Measurements from ENCODE around the gene OR52A1.
"Not testable (repeated sequence)": the region's sequence is repeated elsewhere in the genome, so short reads cannot be mapped to it uniquely, and the experiment has no call there.

OR52A1 gene

GRCh38 chr11:5161045-5161444 is 6.5 kb upstream of the OR52A1 start:
- H3K36me3 Mint-ChIP-seq (ENCODE audit: insufficient read depth); H3K9me3 Mint-ChIP-seq; H3K4me1 Mint-ChIP-seq (ENCODE audit: low read depth in 2 of 2); H3K27ac Mint-ChIP-seq; H3K4me3 Mint-ChIP-seq; ATAC-seq (replicated peaks); DNase-seq: not testable (repeated sequence)
- H3K27me3 Mint-ChIP-seq = peaks cover 14 to 29% of the 10 kb centered on the region in 2 donors

GRCh38 chr11:5160217-5160616 is 5.7 kb upstream of the OR52A1 start:
- not testable (repeated sequence) for H3K36me3 Mint-ChIP-seq (ENCODE audit: insufficient read depth); ATAC-seq (replicated peaks); H3K27ac Mint-ChIP-seq; H3K9me3 Mint-ChIP-seq; DNase-seq; H3K4me3 Mint-ChIP-seq; H3K4me1 Mint-ChIP-seq (ENCODE audit: low read depth in 2 of 2)
- peaks cover 10 to 25% of the 10 kb centered on the region in 2 donors for H3K27me3 Mint-ChIP-seq

DNA sequence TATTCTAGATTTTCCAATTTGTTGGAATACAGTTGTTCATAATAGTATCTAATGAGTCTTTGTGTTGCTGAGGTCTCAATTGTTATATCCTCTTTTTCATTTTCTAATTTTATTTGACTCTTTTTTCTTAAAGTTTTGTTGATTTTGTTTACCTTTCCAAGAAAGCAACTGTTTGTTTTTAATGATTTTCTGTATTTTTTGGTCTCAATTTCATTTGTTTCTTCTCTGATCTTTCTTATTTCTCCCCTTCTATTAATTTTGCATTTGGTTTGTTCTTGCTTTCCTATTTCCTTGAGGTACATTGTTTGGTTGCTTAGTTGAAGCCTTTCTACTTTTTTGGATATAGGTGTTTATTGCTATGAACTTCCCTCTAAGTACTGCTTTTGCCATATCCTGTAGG is 5.2 kb upstream of the OR52A1 start:
- ATAC-seq (replicated peaks) = no peak
- Mint-ChIP-seq H3K27ac (no peak overlapping the region), H3K4me3 (no peak overlapping the region), H3K36me3 (ENCODE audit: insufficient read depth) (no peaks in the 10 kb centered on the region), H3K9me3 (peaks cover 6 to 7% of the 10 kb centered on the region in 2 donors), H3K27me3 (peaks cover 6 to 21% of the 10 kb centered on the region in 2 donors), H3K4me1 (ENCODE audit: low read depth in 2 of 2) (no peaks in the 10 kb centered on the region)
- DNase-seq = no peak

- H3K9me3 Mint-ChIP-seq = no peaks in the 10 kb centered on the region
- DNase-seq (no peak), ATAC-seq (replicated peaks) (no peak)
- no peaks in the 10 kb centered on the region for H3K27me3 Mint-ChIP-seq
- H3K4me1 Mint-ChIP-seq (ENCODE audit: low read depth in 2 of 2) = no peaks in the 10 kb centered on the region
- H3K36me3 Mint-ChIP-seq (ENCODE audit: insufficient read depth) = no peaks in the 10 kb centered on the region
- H3K4me3 Mint-ChIP-seq = no peak overlapping the region
- H3K27ac Mint-ChIP-seq = no peak overlapping the region
Measured at GRCh38 chr11:5153574-5154431, 754 bp downstream of the OR52A1 start.

DNA sequence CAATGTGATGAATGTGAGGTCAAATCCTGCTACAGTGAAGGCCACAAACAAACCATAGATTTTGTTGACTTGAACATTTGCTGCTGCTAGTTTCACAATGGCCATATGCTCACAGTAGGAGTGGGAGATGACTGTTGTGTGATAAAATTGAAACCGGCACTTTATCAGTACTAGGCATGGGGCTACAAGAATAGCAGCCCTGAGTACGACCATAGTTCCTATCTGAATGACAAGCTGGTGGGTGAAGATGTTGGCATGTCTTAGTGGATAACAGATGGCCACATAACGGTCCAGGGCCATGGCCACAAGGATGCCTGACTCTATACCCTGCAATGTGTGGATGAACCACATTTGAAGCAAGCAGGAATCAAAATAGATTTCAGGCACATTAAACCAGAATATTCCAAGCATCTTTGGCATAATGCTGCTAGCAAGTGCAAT is 2.8 kb downstream of the OR52A1 start:
- Mint-ChIP-seq H3K36me3 (ENCODE audit: insufficient read depth) (no peaks in the 10 kb centered on the region), H3K27me3 (no peaks in the 10 kb centered on the region), H3K4me3 (no peak overlapping the region), H3K27ac (no peak overlapping the region), H3K4me1 (ENCODE audit: low read depth in 2 of 2) (no peaks in the 10 kb centered on the region), H3K9me3 (no peaks in the 10 kb centered on the region)
- no peak for ATAC-seq (replicated peaks)
- no peak for DNase-seq

GRCh38 chr11:5144206-5144605 is 10.4 kb downstream of the OR52A1 start:
- H3K9me3 Mint-ChIP-seq = not testable (repeated sequence)

GRCh38 chr11:5137996-5138395 is 16.6 kb downstream of the OR52A1 start, which contains the start of gene OR52A5:
Gene OR52A5, minus strand, starts transcription at chr11:5138356. Its CDS starts 5,714 bp downstream, at chr11:5132642.
- Mint-ChIP-seq H3K36me3 (ENCODE audit: insufficient read depth) (no peaks in the 10 kb centered on the region), H3K4me1 (ENCODE audit: low read depth in 2 of 2) (no peaks in the 10 kb centered on the region), H3K4me3 (no peak within 1 kb of the TSS), H3K9me3 (no peaks in the 10 kb centered on the region), H3K27ac (no peak within 1 kb of the TSS), H3K27me3 (peaks cover 0 to 6% of the 10 kb centered on the region in 2 donors)
- no peak for ATAC-seq (replicated peaks)
- DNase-seq = no peak

More at GRCh38 chr11:5144206-5144605, 10.4 kb downstream of the OR52A1 start:
- not testable (repeated sequence) for H3K27ac Mint-ChIP-seq; H3K36me3 Mint-ChIP-seq (ENCODE audit: insufficient read depth); ATAC-seq (replicated peaks); H3K27me3 Mint-ChIP-seq; DNase-seq; H3K4me3 Mint-ChIP-seq; H3K4me1 Mint-ChIP-seq (ENCODE audit: low read depth in 2 of 2)

GRCh38 chr11:5137014-5137413 is 17.5 kb downstream of the OR52A1 start:
- Mint-ChIP-seq H3K9me3 (no peaks in the 10 kb centered on the region), H3K4me1 (ENCODE audit: low read depth in 2 of 2) (no peaks in the 10 kb centered on the region), H3K27me3 (peaks cover 0 to 6% of the 10 kb centered on the region in 2 donors), H3K27ac (no peak overlapping the region), H3K36me3 (ENCODE audit: insufficient read depth) (no peaks in the 10 kb centered on the region), H3K4me3 (no peak overlapping the region)
- DNase-seq = no peak
- no peak for ATAC-seq (replicated peaks)

- H3K36me3 Mint-ChIP-seq (ENCODE audit: insufficient read depth) = no peaks in the 10 kb centered on the region
Measured at GRCh38 chr11:5136261-5136660, 18.3 kb downstream of the OR52A1 start.

GRCh38 chr11:5131584-5132335 is 22.8 kb downstream of the OR52A1 start:
- Mint-ChIP-seq H3K36me3 (ENCODE audit: insufficient read depth) (no peaks in the 10 kb centered on the region), H3K27me3 (no peaks in the 10 kb centered on the region), H3K9me3 (no peaks in the 10 kb centered on the region), H3K27ac (no peak overlapping the region), H3K4me1 (ENCODE audit: low read depth in 2 of 2) (no peaks in the 10 kb centered on the region), H3K4me3 (no peak overlapping the region)
- ATAC-seq (replicated peaks) (no peak), DNase-seq (no peak)

More at GRCh38 chr11:5136261-5136660, 18.3 kb downstream of the OR52A1 start:
- H3K27ac Mint-ChIP-seq = no peak overlapping the region
- DNase-seq = no peak
- H3K4me1 Mint-ChIP-seq (ENCODE audit: low read depth in 2 of 2) = no peaks in the 10 kb centered on the region
- H3K9me3 Mint-ChIP-seq = no peaks in the 10 kb centered on the region
- peaks cover 0 to 6% of the 10 kb centered on the region in 2 donors for H3K27me3 Mint-ChIP-seq
- ATAC-seq (replicated peaks) = no peak
- no peak overlapping the region for H3K4me3 Mint-ChIP-seq

DNA sequence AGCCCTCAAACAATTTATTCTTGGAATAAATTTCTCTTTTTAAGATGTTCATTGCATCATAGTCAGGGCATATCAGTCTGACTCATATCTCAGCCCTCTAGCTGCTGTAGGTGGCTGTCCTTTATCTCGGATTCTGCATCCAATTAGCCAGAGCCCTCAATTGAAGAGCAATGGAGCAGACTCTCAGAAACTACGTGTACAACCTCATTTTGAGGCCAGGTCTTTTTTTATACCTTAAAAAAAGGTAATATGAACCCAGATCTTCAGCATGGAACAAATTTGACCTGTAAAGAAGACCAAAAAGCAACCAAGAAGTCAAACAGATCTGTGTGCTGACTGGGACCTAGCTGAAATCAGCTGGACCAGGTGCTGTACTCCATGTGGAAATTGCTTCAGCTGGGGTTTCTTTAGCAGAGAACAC is 25.1 kb downstream of the OR52A1 start:
- Mint-ChIP-seq H3K4me3 (no peak overlapping the region), H3K4me1 (ENCODE audit: low read depth in 2 of 2) (no peaks in the 10 kb centered on the region), H3K27ac (no peak overlapping the region), H3K27me3 (peaks cover 0 to 1% of the 10 kb centered on the region in 2 donors), H3K36me3 (ENCODE audit: insufficient read depth) (no peaks in the 10 kb centered on the region), H3K9me3 (no peaks in the 10 kb centered on the region)
- ATAC-seq (replicated peaks) (no peak), DNase-seq (no peak)

- Mint-ChIP-seq H3K4me1 (ENCODE audit: low read depth in 2 of 2) (no peaks in the 10 kb centered on the region), H3K27ac (no peak overlapping the region), H3K4me3 (no peak overlapping the region), H3K9me3 (no peaks in the 10 kb centered on the region), H3K27me3 (peaks cover 0 to 15% of the 10 kb centered on the region in 2 donors), H3K36me3 (ENCODE audit: insufficient read depth) (no peaks in the 10 kb centered on the region)
- no peak for ATAC-seq (replicated peaks)
- no peak for DNase-seq
Measured at GRCh38 chr11:5124891-5125620, 29.5 kb downstream of the OR52A1 start.

- H3K9me3 Mint-ChIP-seq = no peaks in the 10 kb centered on the region
- DNase-seq (peak; percentile 19 to 27 (median 23)), ATAC-seq (replicated peaks) (no peak)
- H3K27me3 Mint-ChIP-seq = peaks cover 0 to 18% of the 10 kb centered on the region in 2 donors
- no peak overlapping the region for H3K4me3 Mint-ChIP-seq
- H3K4me1 Mint-ChIP-seq (ENCODE audit: low read depth in 2 of 2) = no peaks in the 10 kb centered on the region
- no peak overlapping the region for H3K27ac Mint-ChIP-seq
- H3K36me3 Mint-ChIP-seq (ENCODE audit: insufficient read depth) = no peaks in the 10 kb centered on the region
Measured at GRCh38 chr11:5123802-5124521, 30.6 kb downstream of the OR52A1 start.

All from effector memory CD8-positive, alpha-beta T cell (primary cell).